Stimulated activated CD8-positive, alpha-beta memory T cell treated with anti-CD3 and anti-CD28 coated beads, Interleukin-2, amount 100 ng/mL, for 48 hours (primary cell): ENCODE measurements around the gene ADAP1.
"Not testable (repeated sequence)": the region's sequence is repeated elsewhere in the genome, so short reads cannot be mapped to it uniquely, and the experiment has no call there.

ENCODE experiments used
- DNase-seq, 2 donors: peaks; one replicate each; pipeline ENCODE4 v3.0.0-alpha.2; 2020; ENCODE audit warnings: low read depth in 2 of 2

The ADAP1 gene, protein sequence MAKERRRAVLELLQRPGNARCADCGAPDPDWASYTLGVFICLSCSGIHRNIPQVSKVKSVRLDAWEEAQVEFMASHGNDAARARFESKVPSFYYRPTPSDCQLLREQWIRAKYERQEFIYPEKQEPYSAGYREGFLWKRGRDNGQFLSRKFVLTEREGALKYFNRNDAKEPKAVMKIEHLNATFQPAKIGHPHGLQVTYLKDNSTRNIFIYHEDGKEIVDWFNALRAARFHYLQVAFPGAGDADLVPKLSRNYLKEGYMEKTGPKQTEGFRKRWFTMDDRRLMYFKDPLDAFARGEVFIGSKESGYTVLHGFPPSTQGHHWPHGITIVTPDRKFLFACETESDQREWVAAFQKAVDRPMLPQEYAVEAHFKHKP

DNA sequence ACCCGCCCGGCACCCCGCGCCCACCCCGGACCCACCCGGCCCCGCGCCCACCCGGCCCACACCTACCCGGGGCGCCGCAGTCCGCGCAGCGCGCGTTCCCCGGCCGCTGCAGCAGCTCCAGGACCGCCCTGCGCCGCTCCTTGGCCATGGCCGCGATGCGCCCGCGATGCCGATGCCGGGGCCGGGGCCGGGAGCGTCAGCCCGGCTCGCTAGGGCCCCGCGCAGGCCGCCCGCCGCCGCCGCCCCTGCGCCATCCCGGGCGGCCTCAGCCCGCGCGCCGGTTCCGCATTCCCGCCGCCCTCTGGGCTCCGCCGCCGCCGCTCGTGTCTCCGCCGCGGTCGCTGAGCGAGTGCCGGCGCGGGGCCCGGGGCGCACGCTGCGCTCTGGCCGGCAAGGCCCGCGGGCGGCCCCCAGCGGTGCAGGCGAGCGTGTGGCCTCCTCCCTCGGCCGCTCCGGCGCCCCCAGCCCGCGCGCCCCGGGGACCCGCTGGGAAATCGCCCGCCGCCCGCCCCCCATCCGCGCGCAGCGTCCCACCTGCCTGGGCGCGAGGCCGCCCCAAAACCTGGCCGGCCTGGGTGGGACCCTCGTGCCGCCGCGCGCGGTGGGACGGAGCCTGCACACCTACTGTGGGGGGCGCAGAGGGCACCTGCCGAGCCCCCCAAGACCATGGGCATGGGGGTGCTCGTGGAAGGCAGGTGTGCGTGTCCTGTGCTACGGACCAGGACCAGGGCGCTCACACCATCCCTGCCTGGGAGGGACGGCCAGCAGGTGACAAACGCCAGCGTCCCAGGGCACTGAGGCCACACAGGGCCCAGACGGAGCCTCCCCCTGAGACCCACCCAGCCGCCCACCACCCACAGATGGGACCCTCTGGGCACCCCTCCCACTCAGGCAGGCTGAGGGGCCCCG lies at the start of gene ADAP1:
ADAP1 (minus strand) TSS at position 351 of the 909 bp plus-strand sequence; CDS start at position 148, 203 bp downstream.
- peak; percentile 36 to 62 for DNase-seq

DNA sequence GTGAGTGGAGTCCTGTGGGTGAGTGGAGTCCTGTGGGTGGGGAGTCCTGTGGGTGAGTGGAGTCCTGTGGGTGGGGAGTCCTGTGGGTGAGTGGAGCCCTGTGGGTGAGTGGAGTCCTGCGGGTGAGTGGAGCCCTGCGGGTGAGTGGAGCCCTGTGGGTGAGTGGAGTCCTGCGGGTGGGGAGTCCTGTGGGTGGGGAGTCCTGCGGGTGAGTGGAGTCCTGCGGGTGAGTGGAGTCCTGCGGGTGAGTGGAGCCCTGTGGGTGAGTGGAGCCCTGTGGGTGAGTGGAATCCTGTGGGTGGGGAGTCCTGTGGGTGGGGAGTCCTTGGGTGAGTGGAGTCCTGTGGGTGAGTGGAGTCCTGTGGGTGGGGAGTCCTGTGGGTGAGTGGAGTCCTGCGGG lies 48.0 kb upstream of the ADAP1 start:
- not testable (repeated sequence) for DNase-seq

DNA sequence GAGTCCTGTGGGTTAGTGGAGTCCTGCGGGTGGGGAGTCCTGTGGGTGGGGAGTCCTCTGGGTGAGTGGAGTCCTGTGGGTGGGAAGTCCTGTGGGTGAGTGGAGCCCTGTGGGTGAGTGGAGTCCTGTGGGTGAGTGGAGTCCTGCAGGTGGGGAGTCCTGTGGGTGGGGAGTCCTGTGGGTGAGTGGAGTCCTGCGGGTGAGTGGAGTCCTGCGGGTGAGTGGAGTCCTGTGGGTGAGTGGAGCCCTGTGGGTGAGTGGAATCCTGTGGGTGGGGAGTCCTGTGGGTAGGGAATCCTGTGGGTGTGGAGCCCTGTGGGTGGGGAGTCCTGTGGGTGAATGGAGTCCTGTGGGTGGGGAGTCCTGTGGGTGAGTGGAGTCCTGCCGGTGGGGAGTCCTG lies 47.5 kb upstream of the ADAP1 start:
- DNase-seq = not testable (repeated sequence)

DNA sequence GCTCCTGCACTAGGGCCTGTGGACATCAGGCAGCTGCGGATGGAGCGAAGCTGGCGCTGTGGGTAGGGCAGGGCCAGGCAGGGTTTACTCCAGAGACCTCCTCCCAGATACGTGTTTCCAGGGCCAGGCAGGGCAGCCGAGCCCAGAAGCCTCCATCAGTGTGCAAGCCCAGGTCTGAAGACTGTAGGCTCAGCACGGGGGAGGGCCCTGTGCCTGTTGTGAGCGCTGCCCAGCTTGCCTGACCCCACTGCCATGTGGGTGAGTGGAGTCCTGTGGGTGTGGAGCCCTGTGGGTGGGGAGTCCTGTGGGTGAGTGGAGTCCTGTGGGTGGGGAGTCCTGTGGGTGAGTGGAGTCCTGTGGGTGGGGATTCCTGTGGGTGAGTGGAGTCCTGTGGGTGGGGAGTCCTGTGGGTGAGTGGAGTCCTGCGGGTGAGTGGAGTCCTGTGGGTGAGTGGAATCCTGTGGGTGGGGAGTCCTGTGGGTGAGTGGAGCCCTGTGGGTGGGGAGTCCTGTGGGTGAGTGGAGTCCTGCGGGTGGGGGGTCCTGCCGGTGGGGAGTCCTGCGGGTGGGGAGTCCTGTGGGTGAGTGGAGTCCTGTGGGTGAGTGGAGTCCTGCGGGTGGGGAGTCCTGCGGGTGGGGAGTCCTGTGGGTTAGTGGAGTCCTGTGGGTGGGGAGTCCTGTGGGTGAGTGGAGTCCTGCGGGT lies 46.7 kb upstream of the ADAP1 start:
- DNase-seq = not testable (repeated sequence)

DNA sequence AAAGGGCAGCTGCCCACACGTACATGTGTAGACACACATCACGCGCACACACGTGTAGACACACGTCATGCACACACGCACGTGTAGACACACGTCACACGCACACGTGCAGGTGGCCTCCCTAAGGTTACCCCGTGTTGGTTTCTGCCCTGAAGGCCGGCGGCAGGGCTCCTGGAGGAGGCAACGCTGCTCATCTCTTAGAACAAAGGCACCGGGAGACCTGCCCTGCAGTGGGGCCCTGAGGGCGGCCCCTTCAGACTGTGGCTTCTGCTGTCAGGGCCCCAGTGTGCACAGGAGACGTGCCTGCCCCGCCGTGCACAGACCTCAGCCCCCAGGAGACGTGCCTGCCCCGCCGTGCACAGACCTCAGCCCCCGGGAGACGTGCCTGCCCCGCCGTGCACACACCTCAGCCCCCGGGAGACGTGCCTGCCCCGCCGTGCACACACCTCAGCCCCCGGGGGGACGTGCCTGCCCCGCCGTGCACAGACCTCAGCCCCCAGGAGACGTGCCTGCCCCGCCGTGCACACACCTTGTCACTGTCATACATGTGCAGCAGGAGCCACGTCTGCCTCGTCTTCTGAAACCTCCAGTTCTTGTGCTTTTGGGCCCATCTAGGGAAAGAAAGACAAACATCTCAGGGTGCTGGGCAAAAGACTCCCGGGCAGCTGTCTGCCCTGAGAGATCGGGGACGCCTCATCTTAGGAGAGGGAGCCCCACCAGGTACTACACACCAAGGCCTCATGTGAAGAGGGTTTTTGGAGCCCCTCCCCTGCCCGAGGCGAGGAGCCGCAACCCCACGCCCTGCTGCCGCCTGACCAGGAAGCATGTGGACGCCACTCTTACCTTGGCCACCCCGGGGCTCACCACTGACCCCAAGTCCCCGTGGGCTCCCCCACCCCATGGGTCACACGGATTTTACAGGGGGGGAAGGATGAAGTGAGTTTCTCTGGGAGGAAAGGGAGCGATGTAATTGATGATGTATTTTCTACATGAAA lies 45.8 kb upstream of the ADAP1 start:
- no peak for DNase-seq

DNA sequence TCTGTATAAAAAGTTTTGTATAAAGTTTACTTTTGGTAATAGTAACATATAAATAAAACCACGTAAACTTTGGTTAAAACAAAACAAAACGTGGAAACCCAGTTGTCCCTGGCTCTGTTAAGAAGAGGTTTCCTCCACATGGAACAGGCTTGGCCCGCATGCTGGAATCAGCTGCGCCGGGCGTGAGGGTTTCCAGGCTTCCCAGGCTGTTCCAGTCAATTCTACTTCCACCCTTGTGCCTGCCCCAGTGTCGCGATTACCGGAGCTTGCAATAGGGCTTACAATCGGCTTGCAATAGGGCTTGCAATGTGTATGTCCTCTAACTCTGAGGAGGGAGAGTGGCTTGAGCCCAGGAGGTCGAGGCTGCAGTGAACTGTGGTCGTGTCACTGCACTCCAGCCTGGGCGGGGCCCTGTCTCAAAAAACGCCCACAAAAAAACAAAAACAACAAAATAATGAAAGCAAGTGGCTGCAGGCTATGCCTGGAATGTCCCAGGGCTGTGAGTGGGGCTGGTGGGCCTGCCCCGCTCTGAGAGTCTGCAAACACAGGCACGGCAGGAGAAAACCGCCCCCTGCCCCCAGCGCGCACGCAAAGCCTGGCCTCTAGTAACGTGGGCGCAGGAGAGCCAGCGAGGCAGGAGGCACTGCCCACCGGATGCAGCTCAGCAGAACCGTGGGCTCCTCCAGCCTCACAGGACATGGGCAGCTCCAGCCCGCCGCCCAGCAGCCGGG lies 44.8 kb upstream of the ADAP1 start:
- DNase-seq = no peak

DNA sequence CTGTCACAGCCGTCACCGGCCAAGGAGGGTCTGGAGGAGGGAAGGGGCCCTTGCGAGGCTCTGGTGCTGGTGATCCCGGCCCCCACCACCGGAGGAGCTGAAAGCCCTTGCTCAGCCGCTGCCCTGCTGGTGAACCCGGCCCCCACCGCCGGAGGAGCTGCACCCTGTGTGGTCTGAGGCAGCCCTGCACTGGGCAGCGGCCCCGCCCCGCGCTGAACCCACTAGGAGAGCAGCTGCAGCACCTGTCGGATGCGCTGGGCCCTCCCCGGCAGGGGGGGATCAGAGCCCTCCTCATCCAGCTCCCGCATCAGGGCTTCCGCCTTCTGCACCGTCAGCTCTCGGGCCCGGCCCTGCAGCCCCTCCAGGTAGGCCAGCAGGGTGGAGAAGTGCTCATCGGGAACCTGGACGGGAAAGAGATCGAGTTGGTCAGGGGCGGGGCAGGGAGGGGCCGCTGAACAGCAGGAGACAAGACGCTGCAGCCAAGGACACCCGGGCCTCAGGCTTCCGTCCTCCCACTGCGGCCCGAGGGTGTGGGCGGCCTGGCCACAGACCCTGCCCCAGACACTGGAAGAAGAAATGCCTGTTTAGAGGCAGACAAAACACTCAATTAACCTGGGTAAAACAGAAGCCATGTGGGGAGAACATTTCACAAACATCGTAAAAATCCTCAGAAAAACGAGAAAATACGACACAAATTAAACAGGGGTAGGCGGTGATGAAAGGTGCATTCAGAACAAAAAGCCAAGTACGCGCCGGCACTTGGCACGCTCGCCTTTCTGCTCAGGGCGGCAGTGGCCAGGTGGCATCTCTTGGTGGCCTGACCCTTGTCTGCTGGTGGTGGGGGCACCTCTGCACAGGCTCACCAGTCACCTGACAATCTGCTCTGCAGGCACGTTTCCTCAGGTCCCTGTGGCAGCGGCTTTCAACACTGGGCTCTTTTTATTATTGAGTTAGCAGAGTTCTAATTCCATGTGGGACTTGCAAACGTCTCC lies 43.2 kb upstream of the ADAP1 start:
- no peak for DNase-seq

DNA sequence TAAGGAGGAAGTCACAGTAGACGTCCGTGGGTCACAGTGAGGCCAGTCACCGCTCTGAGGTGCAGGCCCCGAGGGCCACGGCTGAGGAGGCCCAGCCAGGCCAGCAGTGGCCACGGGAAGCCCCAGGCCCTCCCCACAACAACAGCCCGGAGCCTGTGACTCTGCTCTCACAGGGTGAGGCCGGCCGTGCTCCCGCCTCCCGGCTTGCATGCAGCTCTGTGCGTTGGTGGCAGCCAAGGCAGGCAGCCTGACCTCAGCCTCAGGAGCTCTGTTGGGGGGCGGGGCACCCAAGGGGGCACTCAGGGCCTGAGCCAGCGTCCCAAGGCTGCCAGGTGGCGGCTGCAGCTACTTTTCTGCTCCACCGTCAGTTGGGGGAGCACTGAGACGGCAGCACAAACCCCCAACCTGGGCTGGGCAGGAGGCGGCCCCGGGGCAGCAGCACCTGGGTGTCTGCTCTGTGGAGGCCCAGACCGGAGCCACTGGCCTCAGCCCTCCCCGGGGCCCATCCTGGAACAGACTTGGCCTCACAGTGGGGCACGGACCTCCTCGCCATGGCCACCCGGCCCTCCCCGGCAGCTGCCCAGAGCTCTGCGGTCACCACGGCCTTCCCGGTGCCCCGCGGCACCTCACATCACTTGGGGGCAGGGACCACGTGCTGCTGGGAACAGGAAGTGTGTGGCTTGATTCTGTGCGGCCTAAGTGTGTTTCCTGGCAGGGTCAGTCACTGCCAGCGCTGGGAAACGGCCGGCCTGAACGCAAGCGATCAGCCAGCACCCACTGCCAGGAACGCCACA lies 41.8 kb upstream of the ADAP1 start:
- DNase-seq = no peak

DNA sequence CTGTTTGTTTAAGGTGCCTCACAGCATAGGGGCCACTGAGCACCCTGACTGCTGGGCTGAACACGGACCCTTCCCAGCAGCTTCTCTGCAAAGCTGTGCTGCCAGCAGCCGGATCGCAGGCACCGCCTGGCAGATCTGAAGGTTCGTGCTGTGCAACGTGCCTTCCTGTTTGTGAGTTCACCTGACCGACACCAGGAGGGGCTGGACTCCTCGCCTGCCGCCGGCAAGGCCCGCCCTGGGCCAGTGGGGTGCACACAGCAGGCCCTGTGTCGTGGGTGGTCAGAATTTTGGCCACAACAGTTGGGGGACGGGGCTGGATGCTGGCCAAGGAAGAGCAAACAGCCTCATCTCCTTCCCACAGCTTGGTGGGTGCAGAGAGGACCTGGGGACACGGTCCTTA lies 41.1 kb upstream of the ADAP1 start:
- DNase-seq = no peak

DNA sequence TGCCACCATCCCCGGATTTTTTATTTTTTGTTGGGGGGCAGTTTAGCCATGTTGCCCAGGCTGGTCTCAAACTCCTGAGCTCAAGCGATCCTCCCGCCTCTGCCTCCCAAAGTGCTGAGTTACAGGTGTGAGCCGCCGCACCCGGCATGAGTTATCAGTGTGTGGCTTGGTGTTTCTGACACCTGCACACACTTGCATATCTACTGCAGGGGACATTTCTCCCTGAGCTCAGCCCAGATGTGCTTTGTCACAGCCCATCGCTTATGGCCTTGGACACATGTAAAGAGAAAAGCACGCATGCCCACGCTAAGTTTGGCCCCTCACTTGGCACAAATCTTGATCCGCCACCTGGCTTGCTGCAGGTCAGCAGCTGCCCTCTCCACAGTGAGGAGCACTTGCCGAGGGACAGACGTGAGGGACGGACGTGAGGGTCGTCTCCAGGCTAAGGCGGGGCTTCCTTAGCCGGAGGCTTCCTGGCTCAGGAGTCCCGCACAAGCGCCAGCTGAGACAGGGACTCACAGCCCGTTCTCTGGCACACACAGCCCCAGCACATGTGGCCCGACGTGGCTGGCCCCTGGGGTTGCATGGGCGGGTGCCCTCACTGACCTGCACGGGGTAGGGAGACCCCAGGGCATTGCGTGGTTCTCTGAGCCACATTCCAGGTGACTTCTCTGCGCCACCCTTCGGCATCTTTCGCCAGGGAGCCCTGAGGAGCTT lies 40.3 kb upstream of the ADAP1 start:
- no peak for DNase-seq

DNA sequence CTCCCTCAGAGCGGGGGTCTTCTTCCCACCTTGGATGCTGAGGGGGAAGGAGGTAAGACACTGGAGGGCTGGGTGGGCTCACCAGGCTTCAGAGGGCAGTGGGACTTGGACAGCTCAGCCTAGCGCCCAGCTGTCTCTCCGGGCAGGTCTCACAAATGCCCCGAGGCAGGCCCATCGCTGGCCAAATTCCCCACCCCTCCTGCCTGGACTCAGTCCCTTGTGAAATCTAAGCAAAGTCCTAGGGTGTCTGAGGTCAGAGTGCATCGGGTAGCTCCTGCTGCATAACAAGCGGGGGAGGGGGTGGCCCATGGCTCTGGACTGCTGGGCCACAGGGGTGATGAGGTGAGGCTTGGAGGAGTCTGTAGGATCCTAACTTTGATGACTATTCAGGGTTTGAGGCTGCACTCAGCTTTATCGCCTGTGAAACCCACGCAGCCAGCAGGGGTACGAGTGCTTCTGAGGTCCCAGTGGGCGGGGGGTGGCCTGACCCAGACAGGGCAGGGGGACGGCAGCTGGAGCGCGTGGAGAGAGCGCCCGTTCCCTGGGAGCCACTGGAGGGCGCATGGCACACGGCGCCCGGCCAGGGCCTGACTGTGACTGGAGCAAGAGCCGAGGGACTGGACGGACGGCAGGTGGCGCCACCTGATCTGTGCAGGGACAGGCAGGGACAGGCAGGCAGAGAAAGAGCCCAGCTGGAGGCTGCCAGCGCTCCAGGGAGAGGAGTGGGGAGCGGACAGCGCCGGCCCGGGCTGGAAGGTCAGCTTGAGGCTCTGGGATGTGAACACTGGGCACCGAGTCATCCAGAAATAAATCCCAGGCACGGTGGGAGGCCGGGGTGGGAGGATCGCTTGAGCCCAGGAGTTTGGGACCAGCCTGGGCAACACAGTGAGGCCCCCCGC lies 38.5 kb upstream of the ADAP1 start:
- DNase-seq = peak; percentile 94 to 95

DNA sequence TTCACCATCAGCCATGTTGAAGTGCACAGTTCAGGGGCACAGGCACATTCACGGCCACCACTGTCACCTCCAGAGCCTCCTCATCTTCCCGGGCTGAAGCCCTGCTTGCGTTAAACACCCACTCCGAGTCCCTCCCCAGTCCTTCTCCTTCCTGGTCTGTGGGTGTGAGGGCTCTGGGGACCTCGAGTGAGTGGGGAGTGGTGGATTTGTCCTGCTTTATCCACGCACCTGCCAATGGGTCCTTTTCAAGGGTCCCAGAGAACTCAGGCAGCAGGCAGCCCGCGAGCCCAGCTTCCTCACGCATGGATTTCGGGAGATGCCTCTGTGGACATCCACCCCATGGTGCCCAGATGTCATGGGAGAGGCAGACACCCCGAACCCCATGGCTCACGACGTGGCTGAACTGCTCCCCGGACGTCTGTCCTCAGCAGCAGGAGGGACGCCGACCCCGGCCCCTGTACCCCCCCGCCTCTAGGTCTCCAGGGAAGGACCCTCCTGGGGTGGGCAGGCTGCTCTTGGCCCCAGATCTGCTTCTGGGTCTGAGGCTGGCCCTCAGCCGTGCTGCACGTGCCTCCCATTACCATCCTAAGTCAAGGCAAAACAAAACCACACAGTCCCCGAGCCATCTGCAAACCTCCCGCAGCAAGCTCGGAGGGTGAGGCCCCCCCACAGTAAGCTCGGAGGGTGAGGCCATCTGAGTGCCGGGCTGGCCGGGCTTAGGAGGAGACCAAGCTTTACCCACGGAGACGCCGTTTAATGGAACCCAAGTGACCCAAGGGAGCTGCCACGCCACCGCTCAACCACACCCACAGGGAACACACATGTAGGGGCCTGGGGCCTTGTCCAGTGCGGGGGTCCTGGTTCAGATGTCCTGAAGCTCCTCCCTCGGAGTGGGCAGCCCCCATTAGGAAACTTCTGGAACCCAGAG lies 37.5 kb upstream of the ADAP1 start:
- DNase-seq = no peak

DNA sequence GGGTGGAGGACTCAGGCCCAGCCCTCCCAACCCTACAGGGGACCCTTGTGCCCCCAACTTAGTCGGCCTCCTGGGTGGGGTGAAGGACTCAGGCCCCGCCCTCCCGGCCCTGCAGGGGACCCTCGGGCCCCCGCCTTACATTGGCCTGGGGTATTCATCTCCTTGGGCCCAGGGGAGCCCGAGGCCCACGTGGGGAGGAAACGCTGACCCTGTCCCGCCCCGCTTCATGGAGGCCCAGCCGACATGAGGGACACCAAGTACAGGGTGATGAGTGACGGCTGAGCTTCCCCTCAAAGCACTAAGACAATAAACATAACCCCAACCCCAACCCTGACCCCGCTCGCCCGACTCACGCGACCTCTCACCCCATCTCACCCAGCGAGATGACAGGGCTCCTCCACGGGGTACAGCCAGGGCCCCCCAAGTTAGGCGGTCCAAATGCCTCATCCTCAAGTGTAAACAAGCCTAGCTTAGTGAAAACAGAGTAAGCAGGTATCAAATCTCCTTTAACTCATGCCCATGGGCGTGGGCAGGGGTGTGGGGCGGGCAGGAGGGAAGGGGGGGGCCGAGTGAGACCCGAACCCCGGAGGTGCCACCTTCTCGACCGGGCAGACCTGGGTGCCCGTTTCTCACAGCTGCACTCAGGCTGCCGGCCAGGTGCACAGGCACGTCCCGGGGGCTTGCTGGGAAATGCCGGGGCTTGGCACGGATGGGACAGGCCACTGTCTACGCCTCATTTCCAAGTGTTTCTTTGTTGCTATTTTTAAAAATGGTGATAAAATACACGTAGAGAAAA lies 36.7 kb upstream of the ADAP1 start:
- DNase-seq = no peak

DNA sequence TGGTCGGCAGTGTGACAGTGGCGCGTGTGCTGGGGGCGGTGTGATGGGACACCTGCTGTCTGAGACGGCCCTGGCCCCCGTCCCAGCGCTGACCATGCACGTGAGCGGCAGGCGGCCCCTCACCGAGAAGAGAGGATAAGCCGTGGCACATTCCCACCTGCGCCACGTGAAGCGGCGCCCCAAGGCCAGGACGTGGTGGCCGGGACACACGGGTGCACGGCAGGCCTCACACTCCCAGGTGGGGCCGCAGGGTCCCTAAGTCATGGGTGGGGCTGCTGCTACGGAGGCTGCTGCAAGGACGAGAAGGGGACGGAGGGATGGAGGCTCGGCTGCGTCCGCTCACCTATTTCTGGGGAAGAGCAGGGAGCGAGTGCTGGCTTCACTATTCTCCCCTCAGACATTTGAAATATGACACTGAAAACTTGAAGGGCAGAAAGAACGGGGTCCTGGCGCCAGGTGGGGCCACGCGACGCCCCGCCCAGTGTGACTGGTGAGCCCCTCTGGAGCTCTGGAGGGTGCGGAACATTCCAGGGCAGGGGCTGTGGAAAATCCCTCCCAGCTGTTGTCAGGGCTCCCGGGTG lies 36.0 kb upstream of the ADAP1 start:
- no peak for DNase-seq
